C4-2B (cell line): ENCODE measurements around the gene FOXL1.

ENCODE experiments used
- ZFX ChIP-seq: fragments of 450-650 bp; IDR thresholded peaks from 2 replicates; pipeline ENCODE4 v1.6.1; 2017
- TF ChIP-seq, protein P1 (sequence below): fragments of 450-650 bp; conservative IDR thresholded peaks from 2 replicates; pipeline ENCODE4 v1.5.1; 2017; ENCODE audit warnings: mild to moderate bottlenecking

- TF ChIP-seq, protein P1, sequence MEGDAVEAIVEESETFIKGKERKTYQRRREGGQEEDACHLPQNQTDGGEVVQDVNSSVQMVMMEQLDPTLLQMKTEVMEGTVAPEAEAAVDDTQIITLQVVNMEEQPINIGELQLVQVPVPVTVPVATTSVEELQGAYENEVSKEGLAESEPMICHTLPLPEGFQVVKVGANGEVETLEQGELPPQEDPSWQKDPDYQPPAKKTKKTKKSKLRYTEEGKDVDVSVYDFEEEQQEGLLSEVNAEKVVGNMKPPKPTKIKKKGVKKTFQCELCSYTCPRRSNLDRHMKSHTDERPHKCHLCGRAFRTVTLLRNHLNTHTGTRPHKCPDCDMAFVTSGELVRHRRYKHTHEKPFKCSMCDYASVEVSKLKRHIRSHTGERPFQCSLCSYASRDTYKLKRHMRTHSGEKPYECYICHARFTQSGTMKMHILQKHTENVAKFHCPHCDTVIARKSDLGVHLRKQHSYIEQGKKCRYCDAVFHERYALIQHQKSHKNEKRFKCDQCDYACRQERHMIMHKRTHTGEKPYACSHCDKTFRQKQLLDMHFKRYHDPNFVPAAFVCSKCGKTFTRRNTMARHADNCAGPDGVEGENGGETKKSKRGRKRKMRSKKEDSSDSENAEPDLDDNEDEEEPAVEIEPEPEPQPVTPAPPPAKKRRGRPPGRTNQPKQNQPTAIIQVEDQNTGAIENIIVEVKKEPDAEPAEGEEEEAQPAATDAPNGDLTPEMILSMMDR: no peak
- no peak for TF ChIP-seq ZFX
These were observed 22.7 kb upstream of the FOXL1 start for GRCh38 chr16:86555704-86556075.
